Measurements from ENCODE around the gene PRSS38.
"Not testable (repeated sequence)": the region's sequence is repeated elsewhere in the genome, so short reads cannot be mapped to it uniquely, and the experiment has no call there.

Gene PRSS38

GRCh38 chr1:227846265-227846858 lies 30.9 kb downstream of the PRSS38 start:
- no peak for DNase-seq

- DNase-seq = not testable (repeated sequence)
These were observed 31.6 kb downstream of the PRSS38 start for GRCh38 chr1:227847046-227847445.

GRCh38 chr1:227848430-227848932 lies 33.0 kb downstream of the PRSS38 start:
- DNase-seq = no peak

GRCh38 chr1:227849251-227849650 lies 33.8 kb downstream of the PRSS38 start:
- no peak for DNase-seq

GRCh38 chr1:227854189-227854588 lies 38.7 kb downstream of the PRSS38 start:
- DNase-seq = no peak

GRCh38 chr1:227855687-227856086 lies 40.2 kb downstream of the PRSS38 start:
- DNase-seq = no peak

GRCh38 chr1:227856147-227856858 lies 40.8 kb downstream of the PRSS38 start:
- no peak for DNase-seq

- no peak for DNase-seq
These were observed 49.4 kb downstream of the PRSS38 start for GRCh38 chr1:227864882-227865281.

- DNase-seq = no peak
These were observed 53.9 kb downstream of the PRSS38 start for GRCh38 chr1:227869279-227869842.

- no peak for DNase-seq
These were observed 54.4 kb downstream of the PRSS38 start for GRCh38 chr1:227869851-227870305.

- no peak for DNase-seq
These were observed 54.9 kb downstream of the PRSS38 start for GRCh38 chr1:227870366-227870765.

GRCh38 chr1:227871892-227872291 lies 56.4 kb downstream of the PRSS38 start:
- DNase-seq = not testable (repeated sequence)

GRCh38 chr1:227877810-227878209 lies 62.3 kb downstream of the PRSS38 start:
- not testable (repeated sequence) for DNase-seq

- DNase-seq = no peak
These were observed 65.0 kb downstream of the PRSS38 start for GRCh38 chr1:227880342-227880924.

GRCh38 chr1:227883073-227883520 lies 67.6 kb downstream of the PRSS38 start:
- DNase-seq = no peak

- no peak for DNase-seq
These were observed 68.3 kb downstream of the PRSS38 start for GRCh38 chr1:227883641-227884301.

GRCh38 chr1:227884370-227885134 lies 69.1 kb downstream of the PRSS38 start:
- DNase-seq = no peak

GRCh38 chr1:227885135-227885647 lies 69.7 kb downstream of the PRSS38 start:
- no peak for DNase-seq

- no peak for DNase-seq
These were observed 70.4 kb downstream of the PRSS38 start for GRCh38 chr1:227885648-227886502.

- DNase-seq = no peak
These were observed 71.1 kb downstream of the PRSS38 start for GRCh38 chr1:227886503-227886961.
